GM19455 (cell line): ENCODE data around the gene TEX261.
"Not testable (repeated sequence)": the region's sequence is repeated elsewhere in the genome, so short reads cannot be mapped to it uniquely, and the experiment has no call there.

Experiments
- ATAC-seq: cut with Tn5 transposase; IDR thresholded peaks from one replicate; pipeline ENCODE4 v1.9.1; 2021; ENCODE audit not compliant: unreplicated experiment

TEX261 gene

GRCh38 chr2:71000780-71001591, 6.3 kb upstream of the TEX261 start:
- peak; percentile 88 for ATAC-seq

GRCh38 chr2:70999931-71000330, 5.3 kb upstream of the TEX261 start:
- ATAC-seq = not testable (repeated sequence)

- ATAC-seq = no peak
These were observed 4.7 kb upstream of the TEX261 start for GRCh38 chr2:70999362-70999761.

- not testable (repeated sequence) for ATAC-seq
These were observed 4.2 kb upstream of the TEX261 start for GRCh38 chr2:70998885-70999284.

GRCh38 chr2:70995426-70995729, 705 bp upstream of the TEX261 start:
- ATAC-seq = peak; percentile 48

- peak; percentile 41 for ATAC-seq
These were observed 519 bp downstream of the TEX261 start for GRCh38 chr2:70994009-70994698.

- no peak for ATAC-seq
These were observed 1.5 kb downstream of the TEX261 start for GRCh38 chr2:70992945-70993853.

- ATAC-seq = no peak
These were observed 2.9 kb downstream of the TEX261 start for GRCh38 chr2:70991742-70992141.

GRCh38 chr2:70991142-70991541, 3.5 kb downstream of the TEX261 start:
- no peak for ATAC-seq

GRCh38 chr2:70990216-70990615, 4.5 kb downstream of the TEX261 start:
- ATAC-seq = no peak

- no peak for ATAC-seq
These were observed 5.7 kb downstream of the TEX261 start for GRCh38 chr2:70988726-70989648.

GRCh38 chr2:70988151-70988550, 6.5 kb downstream of the TEX261 start:
- no peak for ATAC-seq

- no peak for ATAC-seq
These were observed 7.3 kb downstream of the TEX261 start for GRCh38 chr2:70987386-70987785.

- no peak for ATAC-seq
These were observed 8.0 kb downstream of the TEX261 start for GRCh38 chr2:70986499-70987189.

GRCh38 chr2:70985956-70986355, 8.7 kb downstream of the TEX261 start:
- no peak for ATAC-seq

GRCh38 chr2:70985283-70985688, 9.4 kb downstream of the TEX261 start:
- ATAC-seq = no peak

- no peak for ATAC-seq
These were observed 9.9 kb downstream of the TEX261 start for GRCh38 chr2:70984576-70985282.

- no peak for ATAC-seq
These were observed 10.5 kb downstream of the TEX261 start for GRCh38 chr2:70984228-70984575.

GRCh38 chr2:70983506-70984227, 11.0 kb downstream of the TEX261 start:
- no peak for ATAC-seq
